Measurements from ENCODE around the gene BMPR1B.

BMPR1B gene

GRCh38 chr4:94927696-94928095 is 169.9 kb downstream of the BMPR1B start:
- Histone ChIP-seq H3K4me1 (ENCODE audit: low read depth, poor library complexity, severe bottlenecking) (no peaks in the 10 kb centered on the region), H3K79me2 (ENCODE audit: insufficient read depth, low read depth) (no peaks in the 10 kb centered on the region), H4K20me1 (ENCODE audit: insufficient read depth) (no peaks in the 10 kb centered on the region), H3K4me2 (no peak overlapping the region), H2AFZ (ENCODE audit: low read depth) (no peak overlapping the region), H3K27me3 (ENCODE audit: insufficient read depth, low read depth) (no peaks in the 10 kb centered on the region), H3K27ac (no peak overlapping the region), H3K4me3 (IDR thresholded peaks at IDR 0.05; ENCODE audit: insufficient read depth, low read depth, low read length) (no peak overlapping the region), H3K36me3 (ENCODE audit: insufficient read depth) (no peaks in the 10 kb centered on the region), H3K9ac (no peak overlapping the region)
- no peak for TF ChIP-seq CTCF (conservative IDR thresholded peaks at IDR 0.05; ENCODE audit: low read depth, low read length)

- H2AFZ ChIP-seq (ENCODE audit: low read depth) = no peak overlapping the region
- H3K4me2 ChIP-seq = no peak overlapping the region
- no peak overlapping the region for H3K9ac ChIP-seq
- no peaks in the 10 kb centered on the region for H3K27me3 ChIP-seq (ENCODE audit: insufficient read depth, low read depth)
- no peaks in the 10 kb centered on the region for H3K79me2 ChIP-seq (ENCODE audit: insufficient read depth, low read depth)
- H3K4me1 ChIP-seq (ENCODE audit: low read depth, poor library complexity, severe bottlenecking) = no peaks in the 10 kb centered on the region
- no peak overlapping the region for H3K4me3 ChIP-seq (IDR thresholded peaks at IDR 0.05; ENCODE audit: insufficient read depth, low read depth, low read length)
- no peak for TF ChIP-seq CTCF (conservative IDR thresholded peaks at IDR 0.05; ENCODE audit: low read depth, low read length)
- no peaks in the 10 kb centered on the region for H3K36me3 ChIP-seq (ENCODE audit: insufficient read depth)
- H4K20me1 ChIP-seq (ENCODE audit: insufficient read depth) = no peaks in the 10 kb centered on the region
- no peak overlapping the region for H3K27ac ChIP-seq
Measured at GRCh38 chr4:94929696-94930095, 171.9 kb downstream of the BMPR1B start.

GRCh38 chr4:94931626-94932025 is 173.9 kb downstream of the BMPR1B start:
- TF ChIP-seq CTCF (conservative IDR thresholded peaks at IDR 0.05; ENCODE audit: low read depth, low read length) = no peak
- Histone ChIP-seq H3K4me2 (no peak overlapping the region), H3K27ac (no peak overlapping the region)

GRCh38 chr4:94932366-94932765 is 174.6 kb downstream of the BMPR1B start:
- Histone ChIP-seq H2AFZ (ENCODE audit: low read depth) (no peak overlapping the region), H3K27ac (no peak overlapping the region), H3K9ac (no peak overlapping the region), H3K4me1 (ENCODE audit: low read depth, poor library complexity, severe bottlenecking) (no peaks in the 10 kb centered on the region), H3K79me2 (ENCODE audit: insufficient read depth, low read depth) (no peaks in the 10 kb centered on the region), H4K20me1 (ENCODE audit: insufficient read depth) (no peaks in the 10 kb centered on the region), H3K27me3 (ENCODE audit: insufficient read depth, low read depth) (no peaks in the 10 kb centered on the region), H3K4me3 (IDR thresholded peaks at IDR 0.05; ENCODE audit: insufficient read depth, low read depth, low read length) (no peak overlapping the region), H3K36me3 (ENCODE audit: insufficient read depth) (no peaks in the 10 kb centered on the region), H3K4me2 (no peak overlapping the region)
- no peak for TF ChIP-seq CTCF (conservative IDR thresholded peaks at IDR 0.05; ENCODE audit: low read depth, low read length)

More at GRCh38 chr4:94931626-94932025, 173.9 kb downstream of the BMPR1B start:
- Histone ChIP-seq H3K79me2 (ENCODE audit: insufficient read depth, low read depth) (no peaks in the 10 kb centered on the region), H3K4me1 (ENCODE audit: low read depth, poor library complexity, severe bottlenecking) (no peaks in the 10 kb centered on the region), H3K36me3 (ENCODE audit: insufficient read depth) (no peaks in the 10 kb centered on the region), H2AFZ (ENCODE audit: low read depth) (no peak overlapping the region), H3K27me3 (ENCODE audit: insufficient read depth, low read depth) (no peaks in the 10 kb centered on the region), H3K4me3 (IDR thresholded peaks at IDR 0.05; ENCODE audit: insufficient read depth, low read depth, low read length) (no peak overlapping the region), H3K9ac (no peak overlapping the region), H4K20me1 (ENCODE audit: insufficient read depth) (no peaks in the 10 kb centered on the region)

Measured in KMS-11 (cell line).